HG02763 (cell line): Measurements from ENCODE around the gene OR11H7.
"Not testable (repeated sequence)": the region's sequence is repeated elsewhere in the genome, so short reads cannot be mapped to it uniquely, and the experiment has no call there.

Source experiments
- ATAC-seq: cut with Tn5 transposase; IDR thresholded peaks from one replicate; pipeline ENCODE4 v1.9.1; 2021; ENCODE audit warnings: mild to moderate bottlenecking, moderate library complexity; ENCODE audit not compliant: unreplicated experiment

Gene OR11H7

GRCh38 chr14:20228681-20229080 is at the start of gene OR11H7:
OR11H7 (plus strand) TSS chr14:20228981.
- no peak for ATAC-seq

DNA sequence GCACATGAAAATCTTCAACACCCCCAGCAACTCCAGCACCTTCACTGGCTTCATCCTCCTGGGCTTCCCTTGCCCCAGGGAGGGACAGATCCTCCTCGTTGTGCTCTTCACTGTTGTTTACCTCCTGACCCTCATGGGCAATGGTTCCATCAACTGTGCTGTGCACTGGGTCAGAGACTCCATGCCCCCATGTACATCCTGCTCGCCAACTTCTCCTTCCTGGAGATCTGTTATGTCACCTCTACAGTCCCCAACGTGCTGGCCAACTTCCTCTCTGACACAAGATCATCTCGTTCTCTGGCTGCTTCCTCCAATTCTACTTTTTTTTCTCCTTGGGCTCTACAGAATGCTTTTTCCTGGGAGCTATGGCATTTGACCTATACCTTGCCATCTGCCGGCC is 49.6 kb upstream of the OR11H7 start:
- ATAC-seq = no peak

GRCh38 chr14:20179880-20180279 is 48.9 kb upstream of the OR11H7 start:
- no peak for ATAC-seq

GRCh38 chr14:20180486-20180885 is 48.3 kb upstream of the OR11H7 start:
- ATAC-seq = no peak

DNA sequence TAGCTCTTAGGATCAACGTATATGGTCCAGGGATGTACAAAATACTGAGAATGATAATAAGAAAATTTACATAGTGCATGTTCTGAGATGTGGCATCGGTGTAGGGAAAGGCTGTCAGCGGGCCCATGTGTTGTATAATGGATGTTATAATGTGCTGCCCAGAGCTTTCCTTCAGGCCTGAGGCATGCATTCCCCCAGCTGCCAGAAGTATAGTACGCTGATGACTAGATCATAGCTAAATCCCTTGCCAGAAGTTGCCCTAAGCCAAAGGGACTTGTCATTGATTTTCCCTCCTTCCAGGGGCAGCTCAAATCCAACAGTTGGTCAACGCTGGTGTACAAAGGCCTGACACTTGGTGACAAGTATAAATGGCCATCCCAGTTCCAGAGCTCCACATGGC is 44.6 kb upstream of the OR11H7 start:
- no peak for ATAC-seq

DNA sequence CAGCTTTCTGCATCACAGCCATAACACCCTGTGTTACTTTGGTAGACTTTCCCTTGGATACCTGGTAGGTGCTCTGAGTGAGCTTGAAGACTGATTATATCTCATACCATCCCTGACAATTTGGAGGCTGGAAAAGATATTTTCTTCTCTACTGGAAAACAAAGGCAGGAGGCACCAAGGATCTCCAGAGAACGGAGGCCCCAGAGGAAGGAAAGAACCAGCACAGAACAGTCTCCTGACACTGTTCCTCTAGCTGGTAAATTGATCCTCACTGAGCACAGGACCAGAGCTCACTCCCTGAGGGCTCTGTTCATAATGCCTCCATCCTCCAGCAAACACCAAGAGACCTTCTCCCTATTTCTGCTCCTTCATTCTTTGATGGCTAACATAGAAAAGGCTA is 38.2 kb upstream of the OR11H7 start, which contains the start of gene OR11G2:
Gene OR11G2, plus strand, starts transcription at position 301 of the 400 bp plus-strand sequence. CDS start 6,542 bp downstream, outside the sequence.
- no peak for ATAC-seq

GRCh38 chr14:20191396-20191795 is 37.4 kb upstream of the OR11H7 start:
- ATAC-seq = no peak

DNA sequence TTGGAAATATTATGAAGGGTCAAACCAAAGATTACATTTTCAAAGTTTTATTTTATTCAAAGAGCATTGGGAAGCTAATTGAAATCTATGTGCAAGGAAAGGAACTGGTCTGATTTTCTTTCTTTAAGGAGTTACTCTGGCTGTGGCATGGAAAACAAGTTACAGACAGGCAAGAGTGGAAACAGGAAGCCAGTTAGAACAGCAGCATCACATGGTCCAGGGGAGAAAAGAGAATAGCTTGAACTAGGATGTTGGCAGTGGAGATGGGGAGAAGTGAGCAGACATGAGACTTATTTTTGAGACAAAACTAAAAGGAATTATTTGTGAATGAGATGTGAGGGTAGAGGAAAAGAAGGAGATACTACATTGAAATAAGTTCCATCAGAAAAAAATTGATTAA is 34.7 kb upstream of the OR11H7 start:
- no peak for ATAC-seq

DNA sequence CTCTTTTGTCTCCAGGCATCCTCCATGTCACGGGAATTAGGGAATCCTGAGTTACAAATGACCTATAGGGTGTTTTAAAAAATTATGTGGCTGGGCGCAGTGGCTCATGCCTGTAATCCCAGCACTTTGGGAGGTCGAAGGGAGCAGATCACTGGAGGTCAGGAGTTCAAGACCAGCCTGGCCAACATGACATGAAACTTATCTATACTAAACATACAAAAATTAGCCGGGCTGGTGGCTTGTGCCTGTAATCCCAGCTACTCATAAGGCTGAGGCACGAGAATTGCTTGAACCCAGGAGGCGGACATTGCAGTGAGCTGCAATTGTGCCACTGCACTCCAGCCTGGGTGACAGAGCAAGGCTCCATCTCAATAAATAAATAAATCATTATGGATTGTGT is 33.6 kb upstream of the OR11H7 start:
- not testable (repeated sequence) for ATAC-seq

DNA sequence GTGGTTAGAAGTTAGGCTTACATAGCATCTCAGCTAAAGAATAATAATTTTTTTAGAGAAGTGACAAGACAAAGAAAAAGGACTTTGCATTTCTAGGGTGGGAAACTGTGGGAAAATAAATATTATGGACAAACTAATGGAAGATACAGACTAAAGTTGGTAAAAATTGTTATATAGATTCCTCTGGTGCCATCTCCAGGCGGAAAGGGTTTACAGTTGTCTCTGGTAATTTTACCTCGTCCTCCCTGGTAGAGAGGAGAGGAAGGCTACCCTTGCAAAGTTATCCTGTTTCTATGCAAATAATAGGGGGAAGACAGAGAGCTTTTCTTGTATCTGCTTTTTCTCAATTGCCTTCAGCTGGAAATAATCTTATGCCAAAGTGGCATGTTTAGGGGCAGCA is 32.9 kb upstream of the OR11H7 start:
- no peak for ATAC-seq

GRCh38 chr14:20197459-20197858 is 31.3 kb upstream of the OR11H7 start:
- ATAC-seq = no peak

GRCh38 chr14:20198991-20199390 is 29.8 kb upstream of the OR11H7 start:
- no peak for ATAC-seq

DNA sequence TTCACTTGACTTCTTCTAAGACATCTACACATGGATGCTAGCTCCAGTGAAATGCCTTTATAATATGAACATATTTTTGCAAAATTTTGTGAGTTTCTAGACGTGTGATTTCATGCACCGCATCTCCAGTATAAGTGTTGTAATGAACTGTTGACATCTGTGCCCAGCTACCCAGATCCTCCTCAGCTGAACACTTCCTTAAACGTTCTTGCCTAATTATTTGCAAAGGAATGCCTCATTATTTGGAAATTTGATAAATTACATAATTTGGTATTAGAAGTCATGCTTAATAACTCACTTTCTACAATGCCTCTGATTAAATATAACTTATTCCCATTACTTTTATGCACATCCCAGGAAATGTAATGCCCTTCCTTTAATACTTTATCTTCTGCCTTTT is 24.1 kb upstream of the OR11H7 start:
- no peak for ATAC-seq

DNA sequence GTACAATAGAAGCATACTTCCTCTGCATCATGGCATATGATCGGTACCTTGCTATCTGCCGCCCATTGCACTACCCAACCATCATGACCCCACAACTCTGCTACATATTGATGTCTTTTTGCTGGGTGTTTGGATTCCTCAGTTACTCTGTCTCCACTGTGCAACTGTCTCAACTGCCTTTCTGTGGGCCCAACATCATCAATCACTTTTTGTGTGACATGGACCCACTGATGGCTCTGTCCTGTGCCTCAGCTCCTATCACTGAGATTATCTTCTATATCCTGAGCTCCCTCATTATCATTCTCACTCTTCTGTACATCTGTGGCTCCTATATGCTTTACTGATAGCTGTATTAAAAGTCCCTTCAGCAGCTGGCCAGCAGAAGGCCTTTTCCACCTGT is 19.2 kb upstream of the OR11H7 start:
- no peak for ATAC-seq

DNA sequence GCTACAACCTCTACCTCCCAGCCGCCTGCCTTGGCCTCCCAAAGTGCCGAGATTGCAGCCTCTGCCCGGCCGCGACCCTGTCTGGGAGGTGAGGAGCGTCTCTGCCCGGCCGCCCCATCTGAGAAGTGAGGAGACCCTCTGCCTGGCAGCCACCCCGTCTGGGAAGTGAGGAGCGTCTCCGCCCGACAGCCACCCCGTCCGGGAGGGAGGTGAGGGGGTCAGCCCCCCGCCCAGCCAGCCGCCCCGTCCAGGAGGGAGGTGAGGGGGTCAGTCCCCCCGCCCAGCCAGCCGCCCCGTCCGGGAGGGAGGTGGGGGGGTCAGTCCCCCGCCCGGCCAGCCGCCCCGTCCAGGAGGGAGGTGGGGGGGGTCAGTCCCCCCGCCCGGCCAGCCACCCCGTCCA is 16.4 kb upstream of the OR11H7 start:
- not testable (repeated sequence) for ATAC-seq

DNA sequence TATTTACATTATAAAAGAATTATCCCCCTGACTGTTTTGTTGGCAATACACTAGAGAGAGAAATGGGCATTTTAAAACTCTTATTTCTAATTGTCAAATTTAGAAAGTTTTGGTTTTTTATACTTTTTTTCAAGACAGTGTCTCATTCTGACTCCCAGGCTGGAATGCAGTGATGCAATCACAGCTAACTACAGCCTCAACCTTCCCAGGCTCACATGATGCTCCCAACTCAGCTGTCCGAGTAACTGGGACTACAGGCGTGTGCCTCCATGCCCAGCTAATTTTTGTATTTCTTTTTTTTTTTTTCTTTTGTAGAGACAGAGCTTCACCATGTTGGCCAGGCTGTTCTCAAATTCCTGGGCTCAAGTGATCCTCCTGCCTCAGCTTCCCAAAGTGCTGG is 13.6 kb upstream of the OR11H7 start:
- ATAC-seq = no peak

DNA sequence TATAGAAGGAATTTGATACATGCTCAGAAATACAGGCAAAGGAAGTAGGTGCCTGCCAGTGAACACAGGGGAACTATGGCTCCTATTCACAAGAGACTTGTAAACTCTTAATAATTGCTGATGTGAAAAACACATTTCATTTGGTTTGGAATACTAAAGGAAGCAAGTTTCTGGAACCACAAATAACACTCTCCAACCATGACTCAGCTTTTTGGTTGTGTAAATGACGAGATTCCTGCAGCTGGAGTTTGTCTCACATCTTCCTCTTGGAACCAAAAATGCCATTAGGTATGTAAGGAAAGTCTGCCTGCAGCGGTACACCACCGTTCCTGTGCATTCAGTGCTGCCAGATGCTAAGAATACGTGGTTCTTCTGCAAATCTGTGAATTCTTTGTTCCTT is 9.7 kb upstream of the OR11H7 start:
- ATAC-seq = no peak

DNA sequence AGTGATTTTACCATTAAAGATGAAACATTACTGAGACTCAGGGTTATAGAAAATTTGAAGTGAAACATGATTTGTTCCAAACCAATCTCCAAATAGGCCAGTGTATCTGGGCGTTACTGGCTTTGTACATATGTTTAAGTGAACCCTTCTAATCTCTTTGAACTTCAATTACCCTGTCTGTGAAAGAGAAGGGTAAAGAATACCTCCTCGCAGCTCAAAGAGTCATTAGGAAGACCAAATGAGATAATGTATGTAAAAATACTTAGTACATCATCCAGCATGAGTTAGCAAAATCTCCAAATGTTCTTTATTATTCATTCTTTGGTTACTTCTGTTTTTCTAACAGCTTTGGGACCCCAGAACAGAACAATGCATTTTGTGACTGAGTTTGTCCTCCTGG is 5.4 kb upstream of the OR11H7 start, which contains the start of gene OR11H6:
Gene OR11H6, plus strand, starts transcription at position 301 of the 400 bp plus-strand sequence. Its CDS starts 0 bp downstream, at position 301.
- no peak for ATAC-seq

DNA sequence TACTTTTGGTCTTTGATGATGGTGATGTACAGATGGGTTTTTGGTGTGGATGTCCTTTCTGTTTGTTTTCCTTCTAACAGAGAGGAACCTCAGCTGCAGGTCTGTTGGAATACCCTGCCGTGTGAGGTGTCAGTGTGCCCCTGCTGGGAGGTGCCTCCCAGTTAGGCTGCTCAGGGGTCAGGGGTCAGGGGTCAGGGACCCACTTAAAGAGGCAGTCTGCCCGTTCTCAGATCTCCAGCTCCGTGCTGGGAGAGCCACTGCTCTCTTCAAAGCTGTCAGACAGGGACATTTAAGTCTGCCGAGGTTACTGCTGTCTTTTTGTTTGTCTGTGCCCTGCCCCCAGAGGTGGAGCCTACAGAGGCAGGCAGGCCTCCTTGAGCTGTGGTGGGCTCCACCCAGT is 6.6 kb downstream of the OR11H7 start:
- ATAC-seq = not testable (repeated sequence)

GRCh38 chr14:20247646-20248246 is 19.0 kb downstream of the OR11H7 start:
- no peak for ATAC-seq

- no peak for ATAC-seq
Measured at GRCh38 chr14:20262642-20263128, 33.9 kb downstream of the OR11H7 start.

DNA sequence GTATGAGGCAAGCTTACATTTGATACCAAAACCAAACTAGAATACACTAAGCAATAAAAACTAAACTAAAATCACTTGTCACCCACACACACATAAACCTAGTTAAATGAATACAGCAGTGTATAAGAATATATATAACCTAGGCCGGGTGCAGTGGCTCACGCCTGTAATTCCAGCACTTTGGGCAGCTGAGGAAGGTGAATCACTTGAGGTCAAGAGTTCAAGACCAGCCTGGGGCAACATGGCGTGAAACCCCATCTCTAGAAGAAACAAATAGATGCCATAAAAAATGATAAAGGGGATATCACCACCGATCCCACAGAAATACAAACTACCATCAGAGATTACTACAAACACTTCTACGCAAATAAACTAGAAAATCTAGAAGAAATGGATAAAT is 35.6 kb downstream of the OR11H7 start:
- ATAC-seq = not testable (repeated sequence)

GRCh38 chr14:20274062-20274461 is 45.3 kb downstream of the OR11H7 start:
- ATAC-seq = no peak
